NK-92 treated with Interleukin-12 subunit alpha and Interleukin-12 subunit beta, amount 100 ng/mL, for 24 hours (cell line): ENCODE measurements around the gene WNK1.
"Not testable (repeated sequence)": the region's sequence is repeated elsewhere in the genome, so short reads cannot be mapped to it uniquely, and the experiment has no call there.

Source experiments
- DNase-seq: peaks from one replicate; lab custom pipeline; 2025; lab: John Stamatoyannopoulos, UW

Gene WNK1

DNA sequence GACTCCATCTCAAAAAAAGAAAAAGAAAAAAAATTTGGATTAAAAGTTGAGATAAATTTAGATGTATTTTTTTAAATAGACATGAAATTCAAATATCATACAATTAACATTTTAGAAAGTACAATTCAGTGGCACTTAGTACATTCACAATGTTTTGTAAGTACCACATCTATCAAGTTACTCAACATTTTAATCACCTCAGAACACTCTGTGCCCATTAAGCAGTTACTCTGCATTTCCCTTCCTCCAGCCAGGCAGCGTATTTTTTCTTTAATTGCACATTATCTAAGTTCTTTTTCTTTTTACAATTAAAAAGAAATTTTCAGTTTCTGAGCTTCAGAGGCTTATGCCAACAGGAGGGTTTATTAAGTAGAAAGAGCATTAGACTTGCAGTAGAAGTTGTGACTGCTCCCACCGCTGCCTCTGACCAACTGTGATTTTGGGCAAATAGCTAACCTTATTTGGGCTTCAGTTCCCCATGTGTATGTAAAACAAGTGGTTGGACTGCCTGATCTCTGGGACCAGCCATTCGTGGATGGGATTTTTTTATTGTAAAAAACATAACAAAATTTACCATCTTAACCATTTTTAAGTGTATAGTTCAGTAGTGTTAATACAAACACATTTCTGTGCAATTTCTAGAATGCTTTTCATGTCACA, 65.7 kb downstream of the WNK1 start:
- no peak for DNase-seq

DNA sequence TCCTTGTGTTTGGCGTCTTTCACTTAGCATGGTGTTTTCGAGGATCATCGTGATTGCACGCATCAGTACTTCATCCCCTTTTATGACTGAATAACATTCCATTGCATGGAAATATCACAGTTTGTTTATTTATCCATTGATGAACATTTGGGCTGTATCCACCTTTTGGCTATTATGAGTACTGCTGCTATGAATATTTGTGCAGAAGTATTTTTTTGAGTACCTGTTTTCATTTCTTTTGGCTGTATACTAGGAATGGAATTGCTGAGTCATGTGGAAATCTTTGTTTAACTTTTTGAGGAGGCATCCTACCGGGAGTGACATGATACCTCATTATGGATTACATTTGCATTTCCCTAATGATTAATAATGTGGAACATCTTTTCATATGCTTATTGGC, 66.4 kb downstream of the WNK1 start:
- no peak for DNase-seq

DNA sequence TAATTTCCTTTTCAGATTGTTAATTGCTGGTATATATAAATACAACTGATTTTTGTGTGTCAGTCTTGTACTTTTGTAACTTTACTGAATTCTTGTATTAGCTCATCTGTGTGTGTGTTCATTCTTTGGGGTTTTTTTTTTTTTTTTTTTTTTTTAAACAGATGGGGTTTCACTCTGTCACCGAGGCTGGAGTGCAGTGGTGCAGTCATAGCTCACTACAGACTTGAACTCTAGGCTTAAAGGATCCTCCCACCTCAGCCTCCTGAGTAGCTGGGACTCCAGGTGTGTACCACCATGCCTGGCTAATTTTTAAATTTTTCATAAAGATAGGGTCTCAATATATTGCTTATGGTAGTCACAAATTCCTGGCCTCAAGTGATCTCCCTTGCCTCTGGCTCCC, 68.0 kb downstream of the WNK1 start:
- no peak for DNase-seq

DNA sequence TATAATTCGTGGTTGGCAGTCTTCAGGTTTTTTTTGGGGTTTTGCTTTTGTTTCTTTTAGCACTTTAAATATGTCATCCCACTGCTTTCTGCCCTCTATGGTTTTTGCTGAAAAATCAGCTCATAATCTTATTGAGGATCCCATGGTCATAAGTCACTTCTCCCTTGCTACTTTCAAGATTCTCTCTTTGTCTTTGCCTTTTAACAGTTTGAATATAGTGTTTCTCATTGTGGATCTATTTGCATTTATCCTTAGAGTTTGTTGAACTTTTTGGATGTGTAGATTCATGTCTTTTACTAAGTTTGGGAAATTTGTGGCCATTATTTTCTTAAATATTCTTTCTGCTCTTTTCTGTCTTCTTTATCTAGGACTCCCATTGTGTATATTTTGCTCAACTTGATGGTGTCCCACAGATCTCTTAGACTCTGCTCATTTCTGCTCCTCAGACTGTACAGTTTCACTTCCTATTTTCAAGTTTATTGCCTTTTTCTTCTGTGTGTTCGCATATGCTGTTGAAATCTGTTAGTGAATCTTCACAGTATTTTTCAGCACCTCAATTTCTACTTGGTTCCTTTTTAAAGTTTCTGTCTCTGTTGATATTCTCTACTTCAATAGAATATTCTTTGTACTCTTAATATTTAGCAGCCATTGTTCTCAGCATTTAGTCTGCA, 70.8 kb downstream of the WNK1 start:
- no peak for DNase-seq

DNA sequence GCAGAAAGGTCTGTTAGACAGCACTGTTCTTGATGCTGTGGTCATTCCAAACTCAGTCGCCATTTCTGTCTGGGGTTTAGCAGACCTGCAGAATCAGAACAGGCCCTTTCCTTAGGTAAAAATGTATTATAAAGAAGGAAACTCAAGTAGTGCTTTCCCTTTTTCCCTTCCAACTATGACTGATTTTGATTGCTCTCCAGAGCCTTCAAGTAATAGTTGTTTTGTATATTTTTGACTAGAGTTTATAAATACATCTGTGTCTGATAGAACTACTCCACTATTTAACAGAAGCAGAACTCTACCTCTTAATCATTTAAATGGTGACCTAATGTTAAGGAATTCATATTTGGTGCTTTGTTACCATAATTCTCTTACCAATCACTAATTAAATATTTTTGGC, 74.0 kb downstream of the WNK1 start:
- no peak for DNase-seq

DNA sequence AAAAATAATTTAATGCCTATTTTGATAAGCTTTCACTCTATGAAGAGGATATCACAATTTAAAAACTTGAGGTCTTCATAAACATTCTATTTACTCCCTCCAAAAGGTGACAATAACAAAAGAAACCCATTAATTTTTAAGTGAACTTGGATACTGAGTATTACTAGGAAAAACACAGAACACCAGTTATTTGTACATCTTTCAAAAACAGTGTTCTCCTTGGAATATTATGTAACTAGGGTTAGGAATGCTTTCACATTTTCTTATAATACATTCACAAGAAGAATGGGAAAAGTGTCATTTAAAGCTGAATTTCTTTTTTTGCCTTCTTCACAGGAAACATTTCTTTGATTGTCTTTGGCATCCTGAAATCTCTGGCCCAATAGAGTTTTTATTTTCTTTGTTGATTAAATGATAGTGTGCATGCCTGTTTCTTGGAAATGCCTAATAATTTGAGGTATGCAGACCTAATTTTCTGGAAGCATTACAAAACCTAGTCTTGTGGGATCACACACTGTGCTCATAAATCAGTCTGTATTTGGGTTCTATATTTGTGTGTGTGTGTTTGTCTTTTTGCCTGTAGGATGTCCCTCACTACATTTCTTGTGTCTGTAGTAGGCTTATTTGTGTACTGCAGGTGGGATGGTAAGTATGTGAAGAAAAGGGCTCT, 76.5 kb downstream of the WNK1 start:
- DNase-seq: no peak

DNA sequence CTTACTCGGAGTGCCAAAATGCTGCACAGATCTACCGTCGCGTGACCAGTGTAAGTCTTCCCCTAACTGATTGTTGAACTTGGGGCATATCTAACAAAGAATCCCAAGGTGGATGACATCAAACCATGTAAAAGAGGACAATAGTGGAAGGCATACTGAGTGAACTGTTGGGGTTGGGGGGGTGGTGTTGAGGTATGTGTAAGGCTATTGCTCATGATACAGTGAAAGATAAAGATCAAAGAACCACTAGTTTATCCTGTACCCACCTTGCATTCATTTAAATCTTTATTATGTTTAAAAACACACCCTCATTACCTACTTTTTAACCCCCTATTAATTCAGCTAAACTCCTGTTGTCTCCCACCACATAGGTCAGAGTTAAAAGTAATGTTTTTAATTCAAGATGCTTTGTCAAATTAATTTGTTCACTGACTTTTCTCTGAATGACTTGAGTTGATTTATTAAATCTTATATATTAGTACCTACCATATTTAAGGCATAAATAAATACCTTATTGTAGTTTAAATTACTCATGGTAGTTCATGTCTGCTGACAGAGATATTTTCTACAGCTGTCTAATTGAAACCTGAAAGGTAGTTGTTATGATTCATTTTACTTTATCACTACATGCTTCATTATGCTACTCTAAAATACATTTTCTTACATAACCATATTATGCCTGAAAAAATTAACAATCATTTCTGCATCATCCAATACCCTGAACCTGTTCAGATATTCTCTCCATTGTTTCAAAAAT, 77.9 kb downstream of the WNK1 start:
- no peak for DNase-seq

DNA sequence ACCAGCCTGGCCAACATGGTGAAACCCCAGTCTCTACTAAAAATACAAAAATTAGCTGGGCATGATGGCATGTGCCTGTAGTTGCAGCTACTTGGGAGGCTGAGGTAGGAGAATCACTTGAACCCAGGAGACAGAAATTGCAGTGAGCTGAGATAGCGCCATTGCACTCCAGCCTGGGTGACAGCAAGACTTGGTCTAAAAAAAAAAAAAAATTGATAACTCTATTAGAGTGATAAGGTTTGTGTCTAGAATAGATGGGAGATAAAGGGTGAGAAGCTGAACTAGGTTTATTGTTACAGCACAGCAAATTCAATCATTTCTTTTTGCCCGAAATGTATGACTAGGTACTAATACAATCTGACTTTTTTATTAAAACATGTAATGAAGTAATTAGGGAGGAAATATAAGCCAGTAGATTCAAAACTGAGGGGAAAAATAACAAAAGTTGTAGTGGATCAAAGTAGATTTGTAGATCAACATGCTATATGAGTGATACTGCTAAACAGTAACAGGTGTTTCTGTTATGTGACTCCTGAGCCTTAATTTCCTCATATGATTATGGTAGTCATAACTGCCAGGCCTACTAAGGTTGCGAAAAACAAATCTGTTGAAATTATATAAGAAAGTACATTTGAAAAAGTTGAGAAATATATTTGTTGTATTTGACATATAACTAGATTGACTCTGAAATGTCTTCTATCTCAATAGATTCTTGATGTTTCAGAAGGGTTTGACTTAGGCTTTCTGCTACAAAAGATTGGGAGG, 83.6 kb downstream of the WNK1 start:
- no peak for DNase-seq

DNA sequence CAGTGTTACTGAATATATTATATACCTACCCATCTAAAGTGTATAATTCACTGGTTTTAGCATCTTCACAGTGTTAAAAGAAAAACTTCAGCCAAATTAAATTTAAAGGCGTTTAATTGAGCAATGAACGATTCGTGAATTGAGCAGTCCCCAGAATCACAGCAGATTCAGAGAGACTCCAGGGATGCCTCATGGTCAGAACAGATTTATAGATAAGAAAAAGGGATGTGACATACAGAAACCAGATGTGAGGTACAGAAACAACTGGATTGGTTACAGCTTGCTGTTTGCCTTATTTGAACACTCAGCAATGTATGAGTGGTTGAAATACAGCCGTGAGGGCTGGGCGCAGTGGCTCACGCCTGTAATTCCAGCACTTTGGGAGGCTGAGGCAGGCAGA, 84.6 kb downstream of the WNK1 start:
- no peak for DNase-seq

DNA sequence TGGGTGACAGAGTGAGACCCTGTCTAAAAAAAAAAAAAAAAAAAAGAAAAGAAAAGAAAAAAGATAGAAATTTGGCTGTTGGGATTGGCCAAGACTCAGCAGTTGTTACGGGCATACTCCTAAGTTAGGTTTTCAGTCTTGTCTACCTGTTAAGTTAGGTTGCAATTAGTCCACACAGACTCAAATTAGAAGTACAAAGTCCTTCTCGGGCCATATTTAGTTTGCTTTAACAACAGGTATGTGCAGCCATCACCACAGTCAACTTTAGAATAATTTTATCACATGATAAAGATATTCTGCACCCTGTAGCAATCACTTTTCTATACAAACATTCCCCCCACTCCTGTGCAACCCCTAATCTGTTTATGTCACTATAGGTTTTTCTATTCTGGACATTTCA, 85.2 kb downstream of the WNK1 start:
- no peak for DNase-seq

DNA sequence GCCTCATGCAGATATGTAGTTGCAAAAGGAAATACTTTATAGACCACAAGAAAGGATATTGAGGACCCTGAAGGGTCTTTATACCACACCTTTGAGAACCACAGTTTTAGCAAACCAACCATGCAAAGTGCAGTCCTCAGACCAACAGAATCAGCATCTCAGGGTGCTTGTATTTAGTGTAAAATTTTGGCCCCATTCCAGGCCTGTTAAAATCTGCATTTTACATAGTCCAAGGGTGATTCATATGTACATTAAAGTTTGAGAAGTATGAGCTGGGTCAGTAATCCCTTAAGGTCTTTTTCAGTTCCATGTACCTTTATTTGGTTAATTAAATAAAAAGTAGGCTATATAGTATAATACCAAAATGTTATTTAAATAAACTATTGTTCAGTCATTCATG, 91.2 kb downstream of the WNK1 start:
- no peak for DNase-seq

DNA sequence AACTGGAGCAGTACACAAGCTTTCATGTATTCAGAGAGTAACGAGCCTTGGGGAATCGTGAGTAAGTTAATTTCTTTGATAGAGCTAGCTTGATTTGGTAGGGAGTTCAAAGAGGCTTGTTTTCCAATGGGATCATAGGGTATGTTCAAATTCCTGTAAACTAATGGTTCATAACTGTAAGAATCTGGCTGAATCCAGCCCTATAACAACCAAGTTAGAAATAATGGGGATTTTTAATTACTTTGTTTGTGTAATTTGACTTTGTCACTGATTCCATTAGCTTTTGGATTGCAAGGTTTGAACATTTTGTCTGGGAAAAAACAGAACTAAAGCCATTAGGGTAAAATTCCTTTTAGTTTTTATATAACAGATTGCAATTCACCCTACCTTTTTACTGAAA, 94.0 kb downstream of the WNK1 start:
- DNase-seq: no peak

DNA sequence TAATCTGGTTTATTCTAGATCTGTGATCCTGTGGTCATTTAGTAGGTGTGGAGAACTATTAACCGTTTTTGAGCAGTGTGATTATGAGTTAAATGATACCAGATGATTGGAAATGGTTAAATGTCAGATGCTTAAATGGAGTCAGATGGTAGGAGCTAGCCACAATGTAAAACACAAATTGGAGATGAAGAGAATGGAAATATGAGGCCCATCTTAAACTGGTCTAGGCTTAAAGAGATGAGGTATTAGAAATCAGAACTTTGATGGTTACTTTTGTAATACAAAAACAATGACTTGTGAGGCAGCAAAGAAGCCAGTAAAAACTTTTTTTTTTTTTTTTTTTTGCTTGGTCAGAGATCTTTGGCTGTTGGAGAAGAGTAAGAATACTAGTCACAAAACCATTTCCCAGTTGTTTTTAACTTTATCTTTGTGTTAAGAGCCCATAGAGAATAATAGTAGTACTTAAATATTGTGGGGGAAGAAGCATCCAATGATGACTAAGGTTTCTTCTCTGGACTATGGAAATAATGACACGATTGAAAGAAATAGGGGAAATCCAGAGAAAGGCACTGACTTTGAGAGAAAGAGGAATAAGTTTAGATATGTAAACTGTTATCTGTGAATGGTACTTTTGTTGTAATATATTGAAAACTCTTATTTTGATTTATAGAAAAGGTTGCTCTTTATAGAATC, 95.9 kb downstream of the WNK1 start:
- no peak for DNase-seq

DNA sequence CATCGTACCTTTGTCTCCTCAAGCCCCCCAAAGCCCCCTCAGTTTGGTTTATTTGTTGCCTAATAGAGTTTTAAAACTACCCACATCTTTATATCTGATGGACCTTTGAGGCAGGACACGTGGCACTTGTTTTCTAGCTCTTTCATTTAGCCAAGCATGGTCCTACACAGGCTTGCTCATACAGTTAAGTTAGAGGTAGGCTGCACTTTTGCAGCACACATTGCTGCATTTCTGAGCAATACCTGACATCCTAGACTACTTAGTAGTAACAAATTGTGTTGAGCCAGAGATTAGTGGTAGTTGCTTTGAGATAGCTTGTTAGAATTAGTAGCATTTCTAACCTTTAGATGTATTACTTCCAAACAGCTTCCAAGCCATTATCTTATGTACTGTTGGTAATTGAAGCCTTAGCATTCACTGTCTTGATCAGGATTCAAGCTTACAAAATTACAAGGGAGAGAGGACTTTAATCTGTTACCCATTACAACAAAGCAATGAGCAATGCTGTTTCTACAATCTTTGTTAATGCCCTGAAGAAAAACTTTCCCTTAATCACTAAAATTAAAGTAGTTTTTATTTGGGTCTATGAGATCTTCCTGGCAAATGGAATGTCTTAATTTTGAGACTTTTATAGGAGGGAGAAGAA, 96.6 kb downstream of the WNK1 start:
- no peak for DNase-seq

DNA sequence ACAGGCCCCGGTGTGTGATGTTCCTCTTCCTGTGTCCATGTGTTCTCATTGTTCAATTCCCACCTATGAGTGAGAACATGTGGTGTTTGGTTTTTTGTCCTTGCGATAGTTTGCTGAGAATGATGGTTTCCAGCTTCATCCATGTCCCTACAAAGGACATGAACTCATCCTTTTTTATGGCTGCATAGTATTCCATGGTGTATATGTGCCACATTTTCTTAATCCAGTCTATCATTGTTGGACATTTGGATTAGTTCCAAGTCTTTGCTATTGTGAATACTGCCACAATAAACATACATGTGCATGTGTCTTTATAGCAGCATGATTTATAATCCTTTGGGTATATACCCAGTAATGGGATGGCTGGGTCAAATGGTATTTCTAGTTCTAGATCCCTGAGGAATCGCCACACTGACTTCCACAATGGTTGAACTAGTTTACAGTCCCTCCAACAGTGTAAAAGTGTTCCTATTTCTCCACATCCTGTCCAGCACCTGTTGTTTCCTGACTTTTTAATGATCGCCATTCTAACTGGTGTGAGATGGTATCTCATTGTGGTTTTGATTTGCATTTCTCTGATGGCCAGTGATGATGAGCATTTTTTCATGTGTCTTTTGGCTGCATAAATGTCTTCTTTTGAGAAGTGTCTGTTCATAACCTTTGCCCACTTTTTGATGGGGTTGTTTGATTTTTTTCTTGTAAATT, 97.5 kb downstream of the WNK1 start:
- not testable (repeated sequence) for DNase-seq

DNA sequence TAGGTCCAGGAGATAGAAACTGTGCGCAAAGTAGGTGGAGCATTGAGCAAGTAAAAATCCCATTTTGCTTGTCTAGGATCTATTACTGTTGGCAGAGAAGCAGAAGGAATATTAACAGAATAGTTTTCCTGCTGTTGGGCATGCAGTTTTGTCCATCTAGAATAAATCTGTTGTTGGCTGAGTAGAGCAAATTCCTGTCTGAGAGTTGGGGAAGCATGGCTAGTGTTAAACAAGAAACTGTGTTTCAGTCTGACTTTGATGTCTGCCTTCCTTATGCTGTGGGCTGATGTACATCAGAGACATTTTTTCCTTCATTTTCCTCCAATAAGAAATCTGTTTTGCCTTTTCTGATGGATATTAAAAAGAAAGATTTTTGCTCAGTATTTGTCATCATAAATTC, 99.0 kb downstream of the WNK1 start:
- no peak for DNase-seq

DNA sequence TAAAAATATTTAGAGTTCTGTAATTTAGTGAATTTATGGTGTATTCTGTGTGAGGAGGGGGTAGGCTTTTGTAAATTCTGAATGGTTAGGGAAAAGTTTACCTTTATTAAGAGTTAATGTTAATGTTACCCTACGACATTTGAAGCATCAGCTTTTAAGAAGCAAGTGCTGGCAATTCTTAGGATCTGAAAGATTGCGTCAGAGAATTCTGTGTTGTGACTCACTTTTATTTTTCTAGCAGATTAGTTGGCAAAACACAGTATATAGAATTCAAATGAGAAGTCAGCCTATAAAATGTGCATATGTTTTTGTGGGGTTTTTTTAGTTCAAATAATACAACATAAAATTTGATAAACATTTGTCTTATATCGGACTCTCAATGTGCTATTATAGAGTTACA, 99.5 kb downstream of the WNK1 start:
- DNase-seq: no peak

DNA sequence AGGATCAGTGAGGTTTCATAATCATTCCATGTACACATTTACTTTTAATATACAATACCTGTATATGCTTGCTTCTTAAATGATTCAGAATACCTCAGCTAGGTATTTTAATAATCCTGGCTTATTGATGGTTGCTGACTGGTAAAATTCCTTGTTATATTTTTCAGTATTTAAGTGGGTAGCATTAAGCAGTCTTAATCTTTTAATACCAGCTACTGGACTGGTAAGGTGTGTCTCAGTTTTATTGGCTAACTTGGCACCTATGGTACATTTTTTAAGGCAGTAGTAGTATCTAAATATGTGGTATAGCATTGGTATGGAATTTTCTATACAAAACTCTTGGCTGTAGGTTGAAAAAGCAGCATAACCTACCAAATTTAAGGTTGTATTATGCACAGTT, 100.5 kb downstream of the WNK1 start:
- no peak for DNase-seq

DNA sequence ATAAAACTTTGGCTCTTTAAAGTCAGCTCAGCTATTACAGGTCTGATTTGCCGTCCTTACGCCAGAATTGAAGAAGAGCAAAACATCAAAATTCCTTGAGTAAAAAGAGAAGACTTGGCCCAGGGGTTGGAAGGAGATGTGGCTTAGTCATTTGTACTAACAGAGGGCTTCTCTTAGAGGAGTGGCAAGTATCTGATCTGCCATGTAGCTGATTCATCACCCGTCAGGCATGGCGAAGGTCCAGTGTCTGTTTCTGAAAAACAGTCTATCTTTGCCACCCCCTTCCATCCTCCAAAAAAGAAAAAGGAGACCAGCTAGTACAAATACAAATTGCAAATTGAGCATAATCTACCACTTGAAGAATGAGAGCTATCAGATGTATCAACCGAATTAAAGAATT, 105.2 kb downstream of the WNK1 start:
- no peak for DNase-seq

DNA sequence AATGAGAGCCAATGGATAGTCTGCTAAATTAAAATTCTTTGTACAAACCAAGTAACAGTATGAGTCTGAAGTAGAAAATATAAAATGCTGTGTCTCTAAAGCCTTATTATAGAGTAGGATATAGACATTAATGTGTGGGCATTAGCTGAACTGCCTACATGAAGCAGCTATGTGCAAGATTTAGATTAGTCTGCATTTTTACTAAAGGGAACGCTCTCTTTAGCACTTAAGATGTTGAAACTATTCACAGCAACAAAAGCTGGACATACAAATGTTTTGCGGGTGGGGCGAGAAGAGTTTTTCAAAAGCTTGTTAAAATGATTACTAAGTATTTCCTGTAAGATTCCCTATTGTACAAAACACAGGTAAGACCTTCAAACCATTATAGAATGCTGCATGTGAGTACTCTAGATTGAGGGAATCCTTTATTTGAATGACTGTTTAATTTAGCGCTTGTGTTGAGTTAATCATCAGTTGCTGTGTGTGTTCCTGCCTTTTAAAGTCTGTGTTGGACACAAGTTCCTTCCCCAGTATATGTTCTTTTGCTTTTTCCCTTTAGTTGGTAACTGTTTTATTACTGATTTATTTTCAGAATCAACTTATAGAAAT, 110.0 kb downstream of the WNK1 start:
- DNase-seq: no peak
